GM18498 (cell line): ENCODE data around the gene OR10AD1.
"Not testable (repeated sequence)": the region's sequence is repeated elsewhere in the genome, so short reads cannot be mapped to it uniquely, and the experiment has no call there.

Source experiments
- ATAC-seq: cut with Tn5 transposase; IDR thresholded peaks from one replicate; pipeline ENCODE4 v1.9.1; 2021; ENCODE audit warnings: mild to moderate bottlenecking, moderate library complexity; ENCODE audit not compliant: unreplicated experiment

The OR10AD1 gene

DNA sequence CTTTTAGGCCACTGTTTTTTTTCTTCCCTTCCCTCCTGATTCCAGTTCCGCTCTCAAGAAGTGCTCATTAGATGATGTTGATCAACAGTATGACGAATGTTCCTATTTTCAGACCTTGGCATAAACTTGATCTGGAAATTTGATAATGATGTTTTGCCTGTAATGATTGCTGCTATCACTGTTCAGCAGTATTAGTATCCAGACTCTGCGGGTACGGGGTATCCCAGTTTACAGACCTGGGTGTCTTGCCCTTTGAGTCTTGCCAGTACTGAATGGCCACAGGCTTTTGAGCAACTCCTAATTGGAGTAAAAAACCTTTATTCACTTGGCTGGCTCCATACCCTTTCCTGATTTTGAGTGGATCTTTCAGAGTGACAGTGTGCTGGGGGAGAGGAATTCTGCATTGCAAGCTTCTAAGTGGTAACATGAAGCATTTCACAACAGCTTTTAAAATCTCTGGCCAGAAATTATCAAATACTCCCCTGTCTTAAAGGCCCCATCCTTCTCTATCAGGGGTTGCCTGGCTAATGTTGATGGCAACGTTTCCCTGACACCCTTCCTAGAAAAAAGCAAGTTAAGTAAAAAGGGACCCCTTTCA, 39.8 kb downstream of the OR10AD1 start:
- ATAC-seq: no peak

DNA sequence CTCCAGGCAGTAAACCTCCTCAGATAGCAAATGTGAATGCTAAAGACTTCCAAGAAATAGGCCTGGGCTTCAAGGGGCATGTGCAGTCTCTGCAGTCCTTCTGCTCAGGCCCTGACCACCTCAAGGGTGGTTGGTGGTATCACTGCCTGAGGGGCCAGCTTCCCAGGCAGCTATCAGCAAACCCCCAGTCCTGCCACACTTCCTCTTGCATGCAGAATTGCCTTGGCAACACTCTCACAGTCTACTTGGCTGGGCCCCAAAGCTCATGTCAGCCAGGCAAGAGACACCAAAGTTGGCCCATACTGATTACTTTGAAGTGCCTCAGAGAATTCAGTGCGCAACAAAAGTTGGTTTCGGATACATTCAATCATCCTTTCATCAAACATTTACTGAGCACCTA, 42.3 kb downstream of the OR10AD1 start:
- ATAC-seq: no peak

DNA sequence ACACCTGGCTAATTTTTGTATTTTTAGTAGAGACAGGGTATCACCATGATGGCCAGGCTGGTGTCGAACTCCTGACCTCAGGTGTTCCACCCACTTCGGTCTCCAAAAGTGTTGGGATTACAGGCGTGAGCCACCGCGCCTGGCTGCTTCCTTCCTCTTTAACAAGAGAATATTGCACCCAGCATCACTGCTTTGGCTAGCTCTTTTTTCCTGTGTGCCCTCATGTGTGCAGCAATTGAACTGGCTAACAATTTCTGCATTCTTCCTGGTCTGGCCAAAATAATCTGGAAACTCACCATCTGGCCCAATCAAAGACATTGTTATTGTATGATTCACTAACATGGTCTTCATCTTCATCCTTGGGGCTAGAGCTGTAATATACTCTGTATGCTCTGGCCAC, 43.0 kb downstream of the OR10AD1 start:
- ATAC-seq: no peak

DNA sequence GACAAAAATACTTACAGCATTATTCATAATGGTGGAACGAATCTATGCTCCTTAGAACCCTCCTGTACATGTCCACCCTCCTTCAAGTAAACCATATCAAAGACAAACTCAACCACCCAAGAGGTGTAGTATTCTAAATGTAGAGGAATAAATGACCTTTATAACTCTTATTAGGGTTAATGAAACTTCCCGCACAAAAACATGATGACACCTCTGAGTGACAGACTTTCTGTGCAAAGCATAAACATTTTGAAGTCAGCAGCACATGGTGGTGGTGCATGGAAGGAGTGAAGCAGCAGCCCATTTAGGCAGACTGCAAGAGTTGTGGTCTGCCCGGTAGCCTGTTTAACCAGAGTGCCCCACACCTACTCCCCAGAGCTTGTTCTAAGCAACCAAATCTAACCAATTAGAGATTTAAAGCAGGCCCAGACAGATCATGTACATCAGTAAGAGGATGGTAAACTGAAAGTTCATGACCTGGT, 45.2 kb downstream of the OR10AD1 start:
- no peak for ATAC-seq

DNA sequence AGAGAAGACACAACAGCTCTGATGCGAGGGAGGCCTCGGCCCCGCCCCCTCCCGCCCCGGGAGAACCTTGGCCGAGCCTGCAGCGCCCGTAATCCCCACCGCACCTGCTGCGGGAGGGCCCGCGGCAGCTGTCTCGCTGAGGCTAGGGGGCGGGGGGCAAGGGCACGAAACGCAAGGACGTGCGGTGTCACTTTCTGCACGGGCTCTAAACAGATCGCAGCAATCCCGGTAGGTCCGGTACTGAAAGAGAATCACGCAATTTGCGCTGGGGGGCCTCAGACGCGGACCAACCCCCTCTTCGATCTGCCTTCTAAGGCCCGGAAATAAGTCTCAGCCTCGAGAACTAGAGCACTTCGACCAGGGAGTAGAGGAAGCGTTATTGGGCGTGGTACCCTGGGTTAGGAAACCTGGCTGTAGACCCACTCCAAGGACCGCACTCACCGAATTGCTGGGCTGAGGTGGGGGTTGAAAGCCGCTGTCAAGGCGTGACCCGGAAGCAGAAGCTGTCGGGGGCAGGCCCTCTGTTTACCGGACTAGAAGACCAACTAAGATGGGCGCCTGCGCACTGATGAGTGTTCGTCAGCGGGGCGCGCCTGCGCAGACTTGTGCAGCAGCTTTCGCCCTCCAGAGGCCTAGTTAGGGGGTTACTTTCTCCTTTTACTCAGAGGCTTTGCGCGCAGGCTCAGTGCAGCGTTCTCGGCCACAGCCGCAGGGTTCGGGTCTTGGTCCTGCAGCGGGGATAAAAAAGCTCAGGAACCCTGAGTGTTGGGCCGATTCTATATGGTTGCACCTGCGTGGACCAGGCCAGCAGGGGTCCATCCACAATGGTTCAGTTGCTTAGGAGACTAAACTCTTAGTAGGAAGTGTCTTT, 45.8 kb downstream of the OR10AD1 start, which contains the start of gene ASB8:
TSS of gene ASB8 (minus strand) at position 498 of the 871 bp plus-strand sequence. CDS start 4,019 bp downstream, outside the sequence.
- ATAC-seq: peak; percentile 93

DNA sequence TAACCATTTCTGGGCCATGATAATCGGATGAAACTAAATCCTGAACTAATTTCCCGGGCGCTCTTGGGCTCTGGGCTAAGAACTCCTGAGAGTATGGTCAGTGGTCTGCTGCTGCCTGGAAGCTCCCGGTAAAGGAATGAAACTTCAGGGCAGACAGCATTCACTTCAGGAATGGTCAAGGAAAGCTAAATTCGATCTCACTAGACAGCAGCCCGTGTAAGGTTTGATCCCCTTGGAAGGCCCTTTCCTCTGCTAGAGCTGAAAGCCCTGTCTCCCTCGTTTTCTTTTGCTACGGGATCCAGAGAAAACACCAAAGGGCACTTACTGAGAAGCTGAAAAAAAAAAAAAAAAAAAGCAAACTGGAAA, 46.5 kb downstream of the OR10AD1 start:
- ATAC-seq: no peak

DNA sequence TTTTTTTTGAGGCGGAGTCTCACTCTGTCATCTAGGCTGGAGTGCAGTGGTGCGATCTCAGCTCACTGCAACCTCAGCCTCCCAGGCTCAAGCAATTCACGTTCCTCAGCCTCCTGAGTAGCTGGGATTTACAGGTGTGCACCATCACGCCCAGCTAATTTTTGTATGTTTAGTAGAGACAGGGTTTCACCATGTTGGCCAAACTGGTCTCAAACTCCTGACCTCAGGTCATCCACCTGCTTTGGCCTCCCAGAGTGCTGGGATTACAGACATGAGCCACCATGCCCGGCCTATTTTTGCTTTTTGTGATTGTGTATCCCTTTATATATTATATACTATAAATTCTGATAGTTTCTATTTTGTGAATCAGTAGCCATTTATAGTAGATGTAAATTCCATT, 47.3 kb downstream of the OR10AD1 start:
- ATAC-seq: not testable (repeated sequence)
